ENCODE data around the gene KATNB1.

Gene KATNB1

DNA sequence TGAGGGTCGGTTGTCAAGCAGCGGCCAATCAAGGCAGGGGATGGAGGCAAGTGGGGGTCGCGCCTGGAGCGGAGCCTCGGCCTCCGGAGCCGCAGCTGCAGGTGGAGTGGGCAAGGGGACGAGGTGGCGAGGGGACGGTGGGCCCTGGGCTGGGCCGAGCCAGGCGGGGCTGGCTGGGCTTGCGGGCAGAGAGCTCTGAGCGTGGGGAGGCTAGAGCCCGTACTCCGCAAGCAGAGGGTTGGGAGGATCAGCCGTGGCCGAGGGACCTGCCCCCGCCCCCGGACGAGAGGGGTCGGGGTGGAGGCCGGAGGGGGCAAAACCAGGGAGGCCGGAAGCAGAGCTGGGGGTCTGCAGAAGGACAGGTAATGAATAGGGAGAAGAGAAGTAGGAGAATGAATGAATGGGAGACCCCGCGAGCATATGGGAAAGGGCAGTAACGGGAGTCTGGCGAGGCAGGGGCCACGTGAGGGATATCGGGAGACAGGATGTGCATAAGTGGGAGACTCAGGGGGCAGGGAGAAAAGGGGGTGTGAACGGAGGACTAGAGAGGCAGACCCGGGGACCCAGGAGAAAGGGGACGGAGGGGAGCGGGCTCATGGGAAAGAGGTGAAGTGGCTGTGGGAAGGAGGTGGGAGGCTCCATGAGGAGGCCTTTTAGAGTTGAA, at the start of gene KATNB1:
KATNB1 (plus strand) TSS at position 16 of the 664 bp plus-strand sequence. CDS start 1,474 bp downstream, outside the sequence.
- DNase-seq, result no peak

GRCh38 chr16:57686577-57686976, 49.0 kb upstream of the KATNB1 start:
- DNase-seq, result no peak

DNA sequence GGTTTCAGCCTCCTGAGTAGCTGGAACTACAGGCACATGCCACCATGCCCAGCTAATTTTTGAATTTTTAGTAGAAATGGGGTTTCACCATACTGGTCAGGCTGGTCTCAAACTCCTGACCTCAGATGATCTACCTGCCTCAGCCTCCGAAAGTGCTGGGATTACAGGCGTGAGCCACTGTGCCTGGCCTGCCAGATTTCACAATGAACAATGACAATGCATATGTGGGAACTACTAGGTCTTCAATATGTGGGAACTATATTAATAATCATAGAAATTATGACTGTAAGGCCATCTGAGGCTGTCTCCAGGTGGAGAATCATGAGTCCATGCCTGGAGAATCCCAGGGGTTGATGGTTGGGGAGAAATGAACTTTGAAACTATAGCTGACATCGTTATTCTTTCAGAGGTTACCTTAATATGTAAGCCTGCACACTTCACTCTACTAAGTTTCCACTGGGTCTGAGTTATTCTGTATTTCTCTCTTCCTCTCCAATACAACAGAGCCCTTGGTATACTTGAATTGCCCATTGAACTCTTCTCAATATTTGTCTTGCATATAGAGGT, 48.1 kb upstream of the KATNB1 start:
- DNase-seq, result no peak

DNA sequence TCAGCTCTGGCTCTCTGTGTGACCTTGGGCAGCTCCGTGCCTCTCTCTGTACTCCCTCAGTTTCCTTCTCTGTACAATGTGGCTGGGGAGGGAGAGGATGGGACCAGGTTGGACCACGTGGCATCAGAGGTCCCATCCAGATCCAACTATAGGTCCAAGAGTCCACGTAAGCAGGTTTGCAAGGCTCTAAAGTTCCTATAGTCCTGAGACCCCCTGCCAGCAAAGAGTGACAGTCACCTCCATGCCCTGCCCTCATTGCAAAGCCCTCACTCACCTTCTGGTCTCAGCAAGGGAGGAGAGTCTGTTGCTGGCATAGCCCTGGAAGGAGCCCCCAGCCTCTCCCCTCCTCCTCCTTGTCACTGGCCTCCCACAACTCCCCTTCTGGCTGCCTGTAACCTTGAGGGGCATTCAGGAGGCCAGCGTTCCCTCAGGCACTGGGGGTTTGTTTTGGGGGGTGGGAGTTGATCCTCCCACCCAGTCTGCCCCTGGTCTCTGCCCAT, 47.0 kb upstream of the KATNB1 start:
- no peak for DNase-seq

DNA sequence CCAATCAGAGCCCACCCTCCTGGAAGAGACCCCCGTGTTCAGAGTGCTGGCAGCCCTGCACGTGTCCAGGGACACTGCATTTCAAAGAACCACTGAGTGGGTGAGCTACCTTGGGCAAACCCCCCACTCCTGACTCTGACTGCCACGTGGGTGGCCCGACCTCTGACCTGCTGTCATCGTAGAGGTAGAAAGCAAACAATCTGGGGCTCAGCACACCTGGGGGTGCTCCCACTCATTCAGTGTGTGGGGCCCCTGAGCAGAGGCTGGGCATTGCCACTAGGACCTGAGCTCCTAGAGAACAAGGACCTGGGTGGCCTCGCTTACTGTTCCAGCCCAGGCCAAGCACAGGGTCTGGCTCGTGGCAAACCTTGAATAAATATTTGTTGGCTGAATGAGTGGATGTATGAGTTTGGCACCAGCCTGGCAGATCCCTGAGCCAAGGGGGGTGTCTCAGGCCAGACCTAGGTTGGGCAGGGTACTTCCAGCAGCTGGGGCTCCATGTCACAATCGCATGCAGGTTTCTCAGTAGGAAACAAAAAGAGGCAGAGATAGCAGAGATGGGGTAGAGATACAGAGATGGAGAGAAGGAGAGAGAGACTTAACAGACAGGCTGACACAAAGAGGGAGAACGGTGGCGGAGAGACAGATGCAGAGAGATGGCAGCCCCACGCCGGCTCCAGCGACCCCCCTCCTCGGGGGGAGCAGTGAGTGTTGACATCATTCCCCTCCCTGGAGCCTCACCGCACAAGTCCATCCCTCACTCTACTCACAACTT, 46.4 kb upstream of the KATNB1 start:
- DNase-seq, result no peak

DNA sequence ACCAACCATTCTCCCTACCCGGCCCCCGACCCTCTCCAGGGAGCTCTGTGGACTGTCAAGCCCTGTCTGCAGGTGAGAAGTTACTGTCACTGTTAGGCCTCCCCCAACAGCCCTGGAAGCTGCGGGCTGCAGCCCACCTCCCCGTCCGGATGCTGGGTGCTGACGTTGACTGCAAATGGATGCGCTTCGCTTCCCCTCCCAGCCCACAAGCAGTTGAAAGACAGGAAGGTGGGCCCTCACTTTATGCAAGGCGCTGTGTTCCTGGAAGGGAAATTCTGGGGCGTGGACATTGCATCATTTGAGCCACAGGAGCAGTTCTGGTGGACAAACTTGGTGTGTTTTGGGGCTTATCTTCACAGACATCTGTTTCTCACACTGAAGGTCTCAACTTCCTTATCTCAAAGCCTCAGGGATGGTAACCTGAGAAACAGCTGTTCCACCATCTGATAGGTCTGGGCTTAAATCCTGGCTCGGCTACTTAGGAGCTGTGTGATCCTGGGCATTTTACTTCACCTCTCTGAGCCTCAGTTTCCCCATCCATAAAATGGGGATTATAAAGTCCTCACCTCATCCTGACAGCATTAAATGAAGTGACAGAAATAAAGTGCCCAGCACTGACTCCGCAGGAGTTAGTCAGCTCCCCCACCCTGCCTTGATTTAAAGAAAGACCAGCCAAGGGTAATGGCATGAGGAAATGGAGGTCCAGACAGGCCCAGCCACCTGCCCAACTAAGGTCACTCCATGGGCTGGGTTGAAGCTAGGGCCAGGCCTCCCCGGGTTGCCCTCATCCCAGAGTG, 45.6 kb upstream of the KATNB1 start:
- no peak for DNase-seq

- no peak for DNase-seq
Observed at GRCh38 chr16:57690782-57691471, 44.6 kb upstream of the KATNB1 start.

DNA sequence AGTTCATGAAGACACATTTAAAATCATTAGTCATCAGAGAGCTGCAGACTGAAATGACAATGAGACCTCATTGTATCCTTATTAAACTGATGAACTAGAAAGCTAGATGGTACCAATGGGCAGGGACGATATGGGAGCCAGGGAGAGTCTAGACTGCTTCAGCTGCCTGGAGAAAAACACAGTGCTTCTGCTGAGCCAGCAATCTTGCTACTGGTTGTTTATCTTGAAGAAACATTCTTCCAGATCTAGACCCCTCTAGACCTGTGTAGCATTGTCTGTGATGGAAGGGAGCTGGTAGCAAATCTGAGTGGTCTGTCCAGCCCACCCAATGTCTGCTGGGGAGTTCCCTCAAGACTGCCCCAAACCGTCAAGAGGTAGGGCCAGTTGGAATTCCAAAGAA, 42.9 kb upstream of the KATNB1 start:
- no peak for DNase-seq

- DNase-seq, result no peak
Observed at GRCh38 chr16:57693550-57693949, 42.0 kb upstream of the KATNB1 start.

GRCh38 chr16:57694231-57694724, 41.3 kb upstream of the KATNB1 start:
- DNase-seq, result no peak

DNA sequence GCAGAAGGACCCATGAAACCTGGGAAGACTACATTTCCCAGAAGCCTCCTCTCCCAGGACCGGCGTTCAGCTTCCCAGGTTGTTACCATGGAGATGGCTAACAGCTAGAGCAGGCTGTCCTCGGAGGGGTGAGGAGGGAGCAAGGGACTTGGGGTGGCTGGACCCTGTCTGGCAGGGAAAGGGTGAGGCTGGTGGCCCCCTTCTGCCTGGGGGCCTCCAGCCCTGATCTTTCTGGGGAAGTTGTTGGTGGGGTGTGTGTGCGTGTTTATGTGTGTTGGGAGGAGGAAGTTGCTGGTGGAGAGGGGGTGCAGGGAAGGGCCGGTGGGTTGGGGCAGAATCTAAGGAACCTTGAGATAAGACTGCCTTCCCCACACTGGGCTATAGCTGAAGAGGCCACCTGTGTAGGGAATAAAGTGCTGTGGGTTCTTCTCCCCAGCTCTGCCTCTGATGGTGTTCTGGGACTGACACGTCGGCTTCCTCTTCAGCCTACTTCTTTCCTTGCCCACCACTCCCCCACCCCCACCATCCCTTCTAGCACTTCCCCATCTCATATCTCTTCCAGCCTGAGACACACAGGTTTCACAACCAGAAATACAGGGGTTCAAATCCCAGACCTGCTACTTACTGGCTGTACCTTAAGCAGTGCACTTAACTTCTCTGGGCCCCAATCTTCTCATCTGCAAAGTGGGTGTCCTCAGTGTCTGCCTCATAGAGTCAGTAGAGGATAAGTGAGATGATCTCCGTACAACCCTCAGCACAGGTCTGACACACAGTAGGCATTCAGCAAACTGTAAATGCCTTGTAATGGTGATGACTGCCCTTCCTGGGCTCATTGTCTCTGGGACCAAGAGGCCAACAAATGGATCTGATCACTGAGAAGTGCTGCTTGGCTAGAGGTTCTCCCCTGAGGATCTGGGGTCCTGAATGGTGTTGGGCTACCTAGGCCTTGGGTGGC, 40.6 kb upstream of the KATNB1 start, which contains the start of gene DRC7:
DRC7 (plus strand) TSS at position 82 of the 955 bp plus-strand sequence. CDS start 3,144 bp downstream, outside the sequence.
- DNase-seq, result peak in 45 of 56 donors; percentile 5 to 68 (median 30)

GRCh38 chr16:57695680-57696069, 39.9 kb upstream of the KATNB1 start:
- no peak for DNase-seq

DNA sequence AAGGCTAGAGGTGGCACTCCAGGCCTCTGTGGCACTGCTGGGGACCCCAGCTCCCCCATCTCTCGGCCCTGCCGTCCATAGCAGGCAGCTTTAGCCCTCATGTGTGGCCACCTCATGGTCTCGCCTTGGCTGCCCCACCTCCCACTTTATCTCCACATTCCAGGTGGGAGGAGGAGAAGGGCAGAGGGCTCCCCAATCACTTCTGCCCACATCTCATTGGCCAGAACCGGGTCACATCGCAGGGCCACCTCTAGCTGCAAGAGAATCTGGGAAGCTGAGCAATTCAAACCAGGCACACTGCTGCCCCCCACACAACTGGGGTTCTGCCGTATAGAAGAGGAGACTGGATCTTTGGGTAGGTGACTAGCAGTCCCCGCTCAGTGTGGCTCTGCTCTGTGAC, 39.3 kb upstream of the KATNB1 start:
- DNase-seq, result no peak

DNA sequence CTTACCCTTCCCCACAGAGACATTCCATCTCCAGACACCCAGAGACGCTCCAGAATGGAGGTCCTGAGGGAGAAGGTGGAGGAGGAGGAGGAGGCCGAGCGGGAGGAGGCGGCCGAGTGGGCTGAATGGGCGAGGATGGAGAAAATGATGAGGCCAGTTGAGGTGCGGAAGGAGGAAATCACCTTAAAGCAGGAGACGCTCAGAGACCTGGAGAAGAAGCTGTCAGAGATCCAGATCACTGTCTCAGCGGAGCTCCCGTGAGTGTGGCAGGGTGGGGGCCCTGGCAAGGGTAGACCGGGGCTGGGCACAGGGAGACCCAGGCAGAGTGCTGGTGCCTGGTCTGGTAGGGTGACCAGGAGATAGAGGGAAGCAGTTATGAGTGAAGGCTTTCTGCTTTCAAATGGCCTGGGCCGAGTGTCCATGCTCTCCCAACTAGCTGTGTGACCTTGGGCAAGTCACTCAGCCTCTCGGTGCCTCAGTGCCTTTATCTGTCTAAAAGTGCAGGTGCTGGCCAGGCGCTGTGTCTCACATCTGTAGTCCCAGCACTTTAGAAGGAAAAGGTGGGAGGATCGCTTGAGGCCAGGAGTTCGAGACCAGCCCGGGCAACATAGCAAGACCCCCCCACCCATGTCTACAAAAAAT, 37.6 kb upstream of the KATNB1 start:
- no peak for DNase-seq

DNA sequence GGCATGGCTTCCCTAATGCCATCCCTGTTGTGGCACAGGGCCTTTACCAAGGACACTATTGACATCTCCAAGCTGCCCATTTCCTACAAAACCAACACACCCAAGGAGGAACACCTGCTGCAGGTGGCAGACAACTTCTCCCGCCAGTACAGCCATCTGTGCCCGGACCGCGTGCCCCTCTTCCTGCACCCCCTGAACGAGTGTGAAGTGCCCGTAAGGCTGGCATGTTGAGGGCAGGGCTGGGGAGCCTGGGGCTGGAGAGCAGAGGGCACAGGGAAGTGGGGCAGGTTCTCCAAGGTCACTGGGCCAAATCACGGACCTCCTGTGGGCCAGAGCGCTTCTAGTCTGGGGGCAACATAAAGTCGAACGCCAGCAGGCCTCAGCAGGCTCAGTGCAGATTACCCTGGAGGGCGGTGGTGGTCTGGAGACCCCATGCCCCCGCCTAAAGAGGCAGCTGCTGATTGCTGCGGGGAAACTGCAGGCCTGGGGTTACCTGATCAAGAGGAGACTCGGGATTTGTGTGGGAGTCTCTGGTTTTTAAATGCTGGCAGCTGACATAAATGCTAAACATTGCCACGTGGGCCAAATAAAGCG, 36.7 kb upstream of the KATNB1 start:
- no peak for DNase-seq

- no peak for DNase-seq
Observed at GRCh38 chr16:57699481-57699880, 36.1 kb upstream of the KATNB1 start.

DNA sequence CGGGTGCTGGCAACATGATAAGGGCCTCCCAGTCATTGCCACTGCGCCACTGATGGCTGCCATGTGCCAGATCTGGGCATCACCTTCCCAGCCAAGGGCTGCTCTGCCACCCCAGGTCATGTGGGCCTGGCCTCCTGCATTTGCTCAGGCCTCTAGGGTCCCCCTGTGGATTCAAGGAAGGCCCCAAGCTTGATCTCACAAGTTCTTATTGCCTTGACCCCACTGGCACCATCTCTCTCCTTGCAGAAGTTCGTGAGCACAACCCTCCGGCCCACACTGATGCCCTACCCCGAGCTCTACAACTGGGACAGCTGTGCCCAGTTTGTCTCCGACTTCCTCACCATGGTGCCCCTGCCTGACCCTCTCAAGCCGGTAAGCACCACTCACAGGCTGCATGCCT, 35.7 kb upstream of the KATNB1 start:
- DNase-seq, result no peak

DNA sequence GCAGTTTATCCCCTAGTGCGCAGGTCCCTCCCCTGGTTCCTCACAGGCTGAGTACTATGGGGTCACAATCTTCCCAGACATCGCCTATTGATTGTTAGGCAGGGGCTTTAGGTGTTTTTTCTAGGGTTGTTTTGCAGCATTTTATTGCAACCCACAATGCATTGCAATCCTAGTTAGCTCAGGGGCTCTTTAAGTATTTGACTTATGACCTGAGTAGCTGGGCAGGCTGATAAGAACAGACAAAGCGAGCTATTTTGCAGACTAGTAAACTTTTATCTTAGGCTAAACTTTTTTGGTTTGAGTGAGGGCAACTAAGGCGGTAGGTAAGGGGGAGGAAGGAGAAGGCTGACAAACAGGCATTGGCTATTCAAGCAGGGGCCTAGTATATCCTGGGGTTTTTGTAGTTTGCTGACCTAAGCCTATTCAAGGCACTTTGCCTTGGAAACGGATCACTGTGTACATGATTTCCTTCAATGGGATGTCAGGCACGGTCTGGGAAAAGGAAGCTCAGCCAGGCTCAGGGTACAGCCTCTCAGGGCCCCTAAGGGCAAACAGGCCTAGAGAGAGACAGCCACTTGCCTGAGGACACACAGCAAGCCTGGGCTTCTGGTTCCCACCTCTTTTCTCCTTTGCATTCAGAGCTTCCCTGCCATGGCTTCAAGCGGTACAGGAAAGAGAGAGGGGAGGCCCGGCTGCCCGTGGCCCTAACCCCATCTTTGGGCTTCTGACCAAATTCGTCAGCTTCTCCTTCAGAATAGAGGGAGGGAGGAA, 34.6 kb upstream of the KATNB1 start:
- no peak for DNase-seq
